ENCODE data around the gene NOD2. TPM values are rescaled to one million over a fixed set of nuclear protein-coding genes. Genes with fewer than 3 reads are reported as not detected.

The NOD2 gene
- total RNA-seq, 1 experiment from 2014 or later = not detected

GRCh38 chr16:50644729-50645128 lies 48.7 kb upstream of the NOD2 start:
- BruUV-seq (replicated peaks) = no TSS peak
- POLR2A ChIA-PET = interaction anchor here (0.6 kb wide), 1 partner anchor 15 kb away, joined by 12 read pairs; no protein-coding TSS in a partner anchor
- DNase-seq (ENCODE audit: low read depth, low spot score) = no peak
- peaks cover 2% of the 10 kb centered on the region for H3K27me3 ChIP-seq (ENCODE audit: control insufficient read depth, insufficient read depth, low read length)
- H3K27ac ChIP-seq (ENCODE audit: low read length) = no peak overlapping the region
- CTCF ChIA-PET = interaction anchor here (0.7 kb wide), 1 partner anchor 249 kb away, joined by 3 read pairs; no protein-coding TSS in a partner anchor
- H3K4me1 ChIP-seq (ENCODE audit: control insufficient read depth, insufficient read depth, low read length) = no peaks in the 10 kb centered on the region
- peak; percentile 71; the same call in 1 of the 2 replicates for ATAC-seq
- TF ChIP-seq, protein P1, sequence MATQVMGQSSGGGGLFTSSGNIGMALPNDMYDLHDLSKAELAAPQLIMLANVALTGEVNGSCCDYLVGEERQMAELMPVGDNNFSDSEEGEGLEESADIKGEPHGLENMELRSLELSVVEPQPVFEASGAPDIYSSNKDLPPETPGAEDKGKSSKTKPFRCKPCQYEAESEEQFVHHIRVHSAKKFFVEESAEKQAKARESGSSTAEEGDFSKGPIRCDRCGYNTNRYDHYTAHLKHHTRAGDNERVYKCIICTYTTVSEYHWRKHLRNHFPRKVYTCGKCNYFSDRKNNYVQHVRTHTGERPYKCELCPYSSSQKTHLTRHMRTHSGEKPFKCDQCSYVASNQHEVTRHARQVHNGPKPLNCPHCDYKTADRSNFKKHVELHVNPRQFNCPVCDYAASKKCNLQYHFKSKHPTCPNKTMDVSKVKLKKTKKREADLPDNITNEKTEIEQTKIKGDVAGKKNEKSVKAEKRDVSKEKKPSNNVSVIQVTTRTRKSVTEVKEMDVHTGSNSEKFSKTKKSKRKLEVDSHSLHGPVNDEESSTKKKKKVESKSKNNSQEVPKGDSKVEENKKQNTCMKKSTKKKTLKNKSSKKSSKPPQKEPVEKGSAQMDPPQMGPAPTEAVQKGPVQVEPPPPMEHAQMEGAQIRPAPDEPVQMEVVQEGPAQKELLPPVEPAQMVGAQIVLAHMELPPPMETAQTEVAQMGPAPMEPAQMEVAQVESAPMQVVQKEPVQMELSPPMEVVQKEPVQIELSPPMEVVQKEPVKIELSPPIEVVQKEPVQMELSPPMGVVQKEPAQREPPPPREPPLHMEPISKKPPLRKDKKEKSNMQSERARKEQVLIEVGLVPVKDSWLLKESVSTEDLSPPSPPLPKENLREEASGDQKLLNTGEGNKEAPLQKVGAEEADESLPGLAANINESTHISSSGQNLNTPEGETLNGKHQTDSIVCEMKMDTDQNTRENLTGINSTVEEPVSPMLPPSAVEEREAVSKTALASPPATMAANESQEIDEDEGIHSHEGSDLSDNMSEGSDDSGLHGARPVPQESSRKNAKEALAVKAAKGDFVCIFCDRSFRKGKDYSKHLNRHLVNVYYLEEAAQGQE (IDR thresholded peaks at IDR 0.05; ENCODE audit: insufficient read depth in 1 of 2, low read depth in 2 of 2, low read length in 1 of 2) = no peak
- no peak for TF ChIP-seq POLR2AphosphoS5 (IDR thresholded peaks at IDR 0.05; ENCODE audit: low read depth, low read length)
- TF ChIP-seq SIN3A (IDR thresholded peaks at IDR 0.05; ENCODE audit: borderline replicate concordance, insufficient read depth, low read depth, low read length) = no peak
- TF ChIP-seq CTCF (IDR thresholded peaks at IDR 0.05) = no peak; the same call in 1 of the 2 replicates
- TF ChIP-seq TCF7L2 (IDR thresholded peaks at IDR 0.05; ENCODE audit: low read depth, low read length) = no peak
- H3K9me3 ChIP-seq (ENCODE audit: control insufficient read depth, insufficient read depth, low read depth, low read length) = no peaks in the 10 kb centered on the region
- no peaks in the 10 kb centered on the region for H3K36me3 ChIP-seq (ENCODE audit: control insufficient read depth, insufficient read depth, low read length)
- no peak overlapping the region for H3K4me3 ChIP-seq (ENCODE audit: low read depth in 2 of 2, low read length in 2 of 2)
- in situ Hi-C loops (cut with HindIII; ENCODE audit: low pct_unique_long_range_greater_than_20kb, low sequenced_read_pairs) (no loop called here), intact Hi-C loops (cut with micrococcal nuclease; ENCODE audit: unreplicated experiment) (no loop called here)

DNA sequence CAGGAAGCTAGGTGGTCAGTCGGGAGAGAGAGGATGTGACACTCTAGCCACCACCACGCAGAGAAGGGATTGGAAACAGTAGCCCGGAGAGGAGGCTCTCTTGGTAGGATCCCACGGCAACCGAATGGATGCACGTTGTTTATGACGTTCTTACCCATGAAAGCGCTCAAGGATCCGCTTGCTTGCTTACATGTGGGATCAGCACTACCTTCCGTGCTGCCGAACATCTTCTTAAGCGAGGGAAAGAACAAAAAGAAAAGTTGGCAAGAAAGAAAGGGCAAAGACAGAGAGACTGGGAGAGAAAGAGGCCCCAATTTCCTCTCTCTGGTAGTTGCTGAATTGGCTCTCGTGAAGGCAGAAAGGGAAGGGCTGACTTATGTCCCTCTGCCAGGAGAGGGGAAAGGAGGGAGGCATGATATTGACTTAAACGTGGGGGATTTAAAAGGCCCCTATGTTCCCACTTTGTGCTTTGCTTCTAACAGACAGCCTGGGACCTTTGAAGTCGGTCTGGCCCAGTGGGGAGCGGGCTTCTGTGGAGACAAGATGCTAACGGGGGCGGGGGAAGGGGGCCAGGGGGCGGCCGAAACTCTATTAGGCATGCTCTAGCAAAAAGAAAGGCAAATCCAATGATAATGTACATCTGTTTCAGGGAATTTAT lies 47.7 kb upstream of the NOD2 start:
- no peak for TF ChIP-seq POLR2AphosphoS5 (IDR thresholded peaks at IDR 0.05; ENCODE audit: low read depth, low read length)
- no peak for TF ChIP-seq TCF7L2 (IDR thresholded peaks at IDR 0.05; ENCODE audit: low read depth, low read length)
- TF ChIP-seq, protein P1 (IDR thresholded peaks at IDR 0.05; ENCODE audit: insufficient read depth in 1 of 2, low read depth in 2 of 2, low read length in 1 of 2) = no peak
- TF ChIP-seq CTCF (IDR thresholded peaks at IDR 0.05) = no peak
- TF ChIP-seq SIN3A (IDR thresholded peaks at IDR 0.05; ENCODE audit: borderline replicate concordance, insufficient read depth, low read depth, low read length) = no peak
- DNase-seq (ENCODE audit: low read depth, low spot score) (no peak), ATAC-seq (no peak)
- H3K9me3 ChIP-seq (ENCODE audit: control insufficient read depth, insufficient read depth, low read depth, low read length) = no peaks in the 10 kb centered on the region
- H3K27me3 ChIP-seq (ENCODE audit: control insufficient read depth, insufficient read depth, low read length) = peaks cover 2% of the 10 kb centered on the region
- in situ Hi-C loops (cut with HindIII; ENCODE audit: low pct_unique_long_range_greater_than_20kb, low sequenced_read_pairs) = no loop called here
- ChIA-PET POLR2A (no interaction called here), CTCF (no interaction called here)
- H3K4me1 ChIP-seq (ENCODE audit: control insufficient read depth, insufficient read depth, low read length) = no peaks in the 10 kb centered on the region
- intact Hi-C loops (cut with micrococcal nuclease; ENCODE audit: unreplicated experiment) = no loop called here
- H3K27ac ChIP-seq (ENCODE audit: low read length) = no peak overlapping the region
- no peaks in the 10 kb centered on the region for H3K36me3 ChIP-seq (ENCODE audit: control insufficient read depth, insufficient read depth, low read length)
- H3K4me3 ChIP-seq (ENCODE audit: low read depth in 2 of 2, low read length in 2 of 2) = no peak overlapping the region
- BruUV-seq (replicated peaks) = no TSS peak

All from Panc1 (cell line).